CD4-positive, CD25-positive, alpha-beta regulatory T cell (primary cell): Measurements from ENCODE around the gene HAAO. TPM values are rescaled to one million over a fixed set of nuclear protein-coding genes. Genes with fewer than 3 reads are reported as not detected.

Experiments
- ATAC-seq, 2 donors: fragments of 150-1000 bp; cut with Tn5 transposase; one replicate each; pipeline ENCODE4 v1.10.0; 2021; ENCODE audit warnings: low read depth in 2 of 2, moderate number of reproducible peaks in 2 of 2, moderate library complexity in 1 of 2
- DNase-seq, 3 donors: peaks; one replicate each; pipeline versions ENCODE4 v3.0.0 to v3.0.0-alpha.2; 2012 to 2022; ENCODE audit warnings: mixed read lengths in 1 of 3
- H3K27ac ChIP-seq: one replicate; pipeline ENCODE4 v1.7.0; 2013; ENCODE audit warnings: mild to moderate bottlenecking, low read length; ENCODE audit not compliant: insufficient read depth, poor library complexity, severe bottlenecking
- H3K27me3 ChIP-seq: one replicate; pipeline ENCODE4 v1.7.0; 2013; ENCODE audit warnings: low read length; ENCODE audit not compliant: control insufficient read depth, insufficient read depth
- H3K36me3 ChIP-seq: one replicate; pipeline ENCODE4 v1.7.0; 2013; ENCODE audit warnings: mild to moderate bottlenecking, low read length, moderate library complexity; ENCODE audit not compliant: control insufficient read depth, insufficient read depth
- H3K4me1 ChIP-seq: 2 replicates; pipeline ENCODE4 v1.7.0; 2013; ENCODE audit warnings: mild to moderate bottlenecking, low read length; ENCODE audit not compliant: insufficient read depth, control insufficient read depth, poor library complexity, severe bottlenecking
- H3K4me3 ChIP-seq: one replicate; pipeline ENCODE4 v1.7.0; 2013; ENCODE audit warnings: low read depth, mild to moderate bottlenecking, low read length, moderate library complexity
- H3K9me3 ChIP-seq, 2 experiments: 1 replicate in 1 of 2; 2 replicates in 1 of 2; pipeline ENCODE4 v1.7.0; 2013; ENCODE audit warnings: low read length in 2 of 2, mild to moderate bottlenecking in 1 of 2, moderate library complexity in 1 of 2; ENCODE audit not compliant: control insufficient read depth in 2 of 2
- H3K27ac Mint-ChIP-seq, 3 donors: one replicate each; pipeline ENCODE4 v1.8.0; 2020 to 2022; ENCODE audit warnings: mild to moderate bottlenecking in 3 of 3, mixed read lengths in 3 of 3, moderate library complexity in 2 of 3
- H3K27me3 Mint-ChIP-seq: one replicate; pipeline ENCODE4 v1.8.0; 2022; ENCODE audit warnings: mild to moderate bottlenecking, mixed read lengths
- H3K36me3 Mint-ChIP-seq: one replicate; pipeline ENCODE4 v1.8.0; 2020; ENCODE audit warnings: mixed read lengths
- H3K4me1 Mint-ChIP-seq, 4 donors: one replicate each; pipeline ENCODE4 v1.8.0; 2020 to 2022; ENCODE audit warnings: mixed read lengths in 4 of 4, mild to moderate bottlenecking in 1 of 4
- H3K4me3 Mint-ChIP-seq, 4 donors: one replicate each; pipeline ENCODE4 v1.8.0; 2020 to 2022; ENCODE audit warnings: mild to moderate bottlenecking in 4 of 4, mixed read lengths in 4 of 4, moderate library complexity in 3 of 4
- H3K9me3 Mint-ChIP-seq, 7 donors: one replicate each; pipeline ENCODE4 v1.8.0; 2020 to 2022; ENCODE audit warnings: mixed read lengths in 7 of 7, mild to moderate bottlenecking in 3 of 7, moderate library complexity in 2 of 7
- polyA plus RNA-seq, 4 donors: library from polyadenylated mRNA; unstranded; fragments of 300-500 nt; fragmentation: Illumina TruSeq; gene quantifications; one replicate each; pipeline ENCODE4 v1.2.3, GENCODE V29; 2021
- total RNA-seq: library from RNA; stranded (reverse); gene quantifications from one replicate; pipeline ENCODE4 v1.2.3, GENCODE V29; 2022

The HAAO gene
- total RNA-seq, result not detected
- polyA plus RNA-seq, result under 1 TPM in 1 of 4 donors, not detected in 3; 0.27 TPM

DNA sequence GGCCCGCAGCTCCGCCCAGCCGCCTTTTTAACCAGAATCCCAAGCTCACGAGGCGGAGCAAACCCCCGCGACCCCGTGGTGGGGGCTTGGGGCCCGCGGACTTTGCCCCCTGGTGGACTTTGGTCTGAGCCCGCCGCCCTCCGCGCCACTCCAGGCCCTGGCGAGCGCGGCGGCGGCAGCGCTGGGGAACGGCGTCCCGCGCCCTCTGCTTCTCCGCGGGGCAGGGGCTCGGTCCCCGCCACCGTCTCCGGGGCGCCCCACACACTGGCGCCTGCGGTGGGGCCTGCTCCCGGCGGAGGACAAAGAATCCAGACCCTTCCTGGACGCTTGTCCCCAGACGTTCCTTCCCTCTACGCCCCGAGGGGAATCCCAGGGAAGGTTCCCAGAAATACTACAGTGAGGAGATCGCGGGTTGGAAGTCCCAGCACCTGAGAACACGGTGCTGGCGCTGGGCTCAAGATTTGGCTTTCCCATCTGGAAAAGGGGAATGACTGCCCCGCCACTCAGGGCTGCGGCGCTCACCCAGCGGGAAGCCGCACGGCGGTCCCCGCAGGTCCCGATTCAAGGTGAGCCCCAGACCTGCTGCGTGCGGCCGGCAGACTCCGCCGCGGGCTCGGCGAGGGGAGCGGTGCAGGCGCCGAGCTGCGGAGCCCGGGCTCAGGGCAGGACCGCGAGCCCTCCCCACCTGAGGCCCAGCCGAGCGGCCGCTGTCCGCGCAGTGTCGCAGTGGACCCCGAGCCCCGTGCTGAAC lies at the start of gene HAAO:
TSS of gene HAAO (minus strand) at position 1 of the 751 bp plus-strand sequence. CDS start 47 bp downstream, outside the sequence.
- peak within 1 kb of the TSS in 3 of 4 donors; percentile 8 to 86 (median 79) for H3K4me3 Mint-ChIP-seq
- H3K27me3 Mint-ChIP-seq, result peaks cover 69% of the 10 kb centered on the region
- H3K27ac Mint-ChIP-seq, result peak within 1 kb of the TSS in 2 of 3 donors; percentile 39 to 48

DNA sequence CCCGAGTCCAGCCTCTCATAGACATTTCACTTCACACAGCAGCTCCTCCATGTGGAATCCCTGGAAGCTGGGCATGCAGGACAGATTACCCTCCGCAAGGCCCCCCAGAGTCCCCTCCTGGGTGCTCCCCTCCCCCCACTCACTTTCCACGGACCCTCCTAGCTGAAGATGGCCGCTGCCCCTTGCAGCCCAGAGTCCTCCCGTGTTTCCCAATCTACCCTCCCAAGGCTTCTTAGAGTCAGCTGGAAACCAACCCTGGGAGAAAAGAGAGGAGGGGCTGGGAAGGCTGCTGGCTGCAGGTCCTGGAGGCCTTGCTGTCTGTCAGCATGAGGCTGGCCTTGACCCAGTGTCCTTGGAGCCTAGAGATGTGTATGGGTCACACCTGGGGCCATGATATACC lies 49.0 kb upstream of the HAAO start:
- no peak overlapping the region for H3K27ac ChIP-seq
- Mint-ChIP-seq H3K4me1 (no peaks in the 10 kb centered on the region), H3K36me3 (peaks cover 8% of the 10 kb centered on the region), H3K9me3 (no peaks in the 10 kb centered on the region), H3K4me3 (no peak overlapping the region), H3K27me3 (peaks cover 8% of the 10 kb centered on the region), H3K27ac (no peak overlapping the region)
- H3K36me3 ChIP-seq, result no peaks in the 10 kb centered on the region
- DNase-seq (no peak), ATAC-seq (no peak)
- no peaks in the 10 kb centered on the region for H3K9me3 ChIP-seq
- no peaks in the 10 kb centered on the region for H3K27me3 ChIP-seq
- H3K4me1 ChIP-seq, result no peaks in the 10 kb centered on the region
- no peak overlapping the region for H3K4me3 ChIP-seq

More for the DNA sequence above, at the start of gene HAAO:
- H3K27me3 ChIP-seq, result peaks cover 26% of the 10 kb centered on the region
- no peak for DNase-seq
- peaks cover 14% of the 10 kb centered on the region for H3K36me3 Mint-ChIP-seq
- no peak within 1 kb of the TSS for H3K27ac ChIP-seq
- H3K4me1 Mint-ChIP-seq, result peaks cover 0 to 39% (median 8%) of the 10 kb centered on the region in 4 donors
- H3K4me1 ChIP-seq, result peaks cover 14% of the 10 kb centered on the region
- no peaks in the 10 kb centered on the region for H3K9me3 ChIP-seq
- ATAC-seq, result peak; percentile 30 to 36
- no peaks in the 10 kb centered on the region for H3K36me3 ChIP-seq
- no peak within 1 kb of the TSS for H3K4me3 ChIP-seq
- peaks cover 0 to 4% (median 0%) of the 10 kb centered on the region in 7 donors for H3K9me3 Mint-ChIP-seq

DNA sequence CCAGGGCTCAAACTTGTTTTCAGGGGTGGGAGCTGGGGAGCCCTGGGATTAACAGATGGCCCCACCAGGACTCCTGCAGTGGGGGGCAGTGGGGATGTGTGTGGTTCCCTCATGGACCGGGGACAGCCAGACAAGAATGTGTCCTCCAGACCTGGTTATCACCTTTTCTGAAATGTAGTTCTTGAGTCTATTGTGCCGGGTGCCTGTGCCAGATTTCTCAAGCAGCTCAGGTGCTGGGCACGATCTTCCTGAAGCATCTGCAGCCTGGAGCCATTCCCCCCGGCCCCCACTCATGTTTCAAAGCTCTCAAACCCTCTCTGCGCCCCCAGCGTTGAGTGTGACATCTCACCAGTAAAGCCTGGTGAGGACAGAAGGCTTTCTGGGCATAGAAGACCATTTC lies 48.4 kb upstream of the HAAO start:
- Mint-ChIP-seq H3K9me3 (peaks cover 0 to 2% (median 0%) of the 10 kb centered on the region in 7 donors), H3K4me1 (no peaks in the 10 kb centered on the region), H3K36me3 (peaks cover 13% of the 10 kb centered on the region), H3K27ac (no peak overlapping the region), H3K4me3 (no peak overlapping the region), H3K27me3 (peaks cover 8% of the 10 kb centered on the region)
- DNase-seq, result no peak
- Histone ChIP-seq H3K9me3 (no peaks in the 10 kb centered on the region), H3K4me1 (no peaks in the 10 kb centered on the region), H3K27me3 (no peaks in the 10 kb centered on the region), H3K36me3 (no peaks in the 10 kb centered on the region), H3K27ac (no peak overlapping the region), H3K4me3 (no peak overlapping the region)
- no peak for ATAC-seq

GRCh38 chr2:42839809-42840501 lies 47.6 kb upstream of the HAAO start:
- Histone ChIP-seq H3K4me3 (no peak overlapping the region), H3K27me3 (no peaks in the 10 kb centered on the region), H3K4me1 (no peaks in the 10 kb centered on the region), H3K27ac (no peak overlapping the region), H3K9me3 (no peaks in the 10 kb centered on the region), H3K36me3 (no peaks in the 10 kb centered on the region)
- H3K4me1 Mint-ChIP-seq, result no peaks in the 10 kb centered on the region
- peaks cover 0 to 2% (median 0%) of the 10 kb centered on the region in 7 donors for H3K9me3 Mint-ChIP-seq
- no peak overlapping the region for H3K4me3 Mint-ChIP-seq
- ATAC-seq (no peak), DNase-seq (no peak)
- peak overlapping the region in 1 of 3 donors; percentile 72 for H3K27ac Mint-ChIP-seq
- peaks cover 12% of the 10 kb centered on the region for H3K36me3 Mint-ChIP-seq
- peaks cover 8% of the 10 kb centered on the region for H3K27me3 Mint-ChIP-seq

- Histone ChIP-seq H3K36me3 (no peaks in the 10 kb centered on the region), H3K27ac (no peak overlapping the region), H3K4me1 (no peaks in the 10 kb centered on the region), H3K4me3 (no peak overlapping the region), H3K27me3 (no peaks in the 10 kb centered on the region), H3K9me3 (no peaks in the 10 kb centered on the region)
- no peak overlapping the region for H3K27ac Mint-ChIP-seq
- peaks cover 9% of the 10 kb centered on the region for H3K27me3 Mint-ChIP-seq
- ATAC-seq, result no peak
- H3K36me3 Mint-ChIP-seq, result peaks cover 12% of the 10 kb centered on the region
- no peaks in the 10 kb centered on the region for H3K4me1 Mint-ChIP-seq
- DNase-seq, result no peak
- H3K4me3 Mint-ChIP-seq, result no peak overlapping the region
- peaks cover 0 to 2% (median 0%) of the 10 kb centered on the region in 7 donors for H3K9me3 Mint-ChIP-seq
These were observed 45.8 kb upstream of the HAAO start for GRCh38 chr2:42838133-42838532.

- peaks cover 10% of the 10 kb centered on the region for H3K27me3 Mint-ChIP-seq
These were observed 43.4 kb upstream of the HAAO start for GRCh38 chr2:42835577-42836371.

GRCh38 chr2:42834161-42834560 lies 41.8 kb upstream of the HAAO start:
- Histone ChIP-seq H3K9me3 (no peaks in the 10 kb centered on the region), H3K4me1 (no peaks in the 10 kb centered on the region), H3K27me3 (no peaks in the 10 kb centered on the region), H3K27ac (no peak overlapping the region), H3K4me3 (no peak overlapping the region), H3K36me3 (no peaks in the 10 kb centered on the region)
- Mint-ChIP-seq H3K4me3 (no peak overlapping the region), H3K9me3 (peaks cover 0 to 2% (median 0%) of the 10 kb centered on the region in 7 donors), H3K27me3 (peaks cover 10% of the 10 kb centered on the region), H3K27ac (no peak overlapping the region), H3K4me1 (peaks cover 0 to 5% (median 1%) of the 10 kb centered on the region in 4 donors), H3K36me3 (peaks cover 12% of the 10 kb centered on the region)
- no peak for DNase-seq
- ATAC-seq, result no peak

More at GRCh38 chr2:42835577-42836371, 43.4 kb upstream of the HAAO start:
- peaks cover 0 to 5% (median 0%) of the 10 kb centered on the region in 4 donors for H3K4me1 Mint-ChIP-seq
- DNase-seq (no peak), ATAC-seq (no peak)
- peaks cover 12% of the 10 kb centered on the region for H3K36me3 Mint-ChIP-seq
- no peaks in the 10 kb centered on the region for H3K36me3 ChIP-seq
- H3K9me3 Mint-ChIP-seq, result peaks cover 0 to 2% (median 0%) of the 10 kb centered on the region in 7 donors
- H3K27ac Mint-ChIP-seq, result peak overlapping the region in 2 of 3 donors; percentile 2 to 84
- no peak overlapping the region for H3K4me3 Mint-ChIP-seq
- no peaks in the 10 kb centered on the region for H3K4me1 ChIP-seq
- no peaks in the 10 kb centered on the region for H3K27me3 ChIP-seq
- no peak overlapping the region for H3K4me3 ChIP-seq
- H3K9me3 ChIP-seq, result no peaks in the 10 kb centered on the region
- no peak overlapping the region for H3K27ac ChIP-seq
